CD14-positive monocyte (primary cell): ENCODE results near the gene BAD. TPM values are rescaled to one million over a fixed set of nuclear protein-coding genes. Genes with fewer than 3 reads are reported as not detected.

ENCODE experiments used
- DNase-seq, 3 donors: peaks; one replicate each; pipeline ENCODE4 v3.0.0-alpha.2; 2011 to 2022
- H2AFZ ChIP-seq: 2 replicates; pipeline ENCODE4 v1.6.0; 2012; ENCODE audit warnings: mild to moderate bottlenecking, low read depth, low read length, inconsistent platforms; ENCODE audit not compliant: insufficient read depth, poor library complexity, severe bottlenecking
- H3K27ac ChIP-seq, 2 donors: 1 replicate in 1 of 2; 2 replicates in 1 of 2; pipeline ENCODE4 v1.5.1; 2012 to 2013; ENCODE audit warnings: low read length in 2 of 2, control low read depth in 1 of 2, inconsistent platforms in 1 of 2, low read depth in 1 of 2, mild to moderate bottlenecking in 1 of 2
- H3K27me3 ChIP-seq, 2 donors: one replicate each; pipeline versions ENCODE4 v1.6.0 to v1.6.1; 2011 to 2013; ENCODE audit warnings: low read length in 2 of 2; ENCODE audit not compliant: control insufficient read depth in 2 of 2, insufficient read depth in 2 of 2
- H3K36me3 ChIP-seq, 2 donors: replicated peaks in 1 of 2; 1 replicate in 1 of 2; 2 replicates in 1 of 2; pipeline versions ENCODE4 v1.5.1 to v1.6.1; 2012 to 2013; ENCODE audit warnings: low read length in 2 of 2, control low read depth in 1 of 2, inconsistent platforms in 1 of 2, mild to moderate bottlenecking in 1 of 2; ENCODE audit not compliant: insufficient read depth in 2 of 2, control insufficient read depth in 1 of 2
- H3K4me1 ChIP-seq, 2 donors: 1 replicate in 1 of 2; 2 replicates in 1 of 2; pipeline versions ENCODE4 v1.5.1 to v1.6.1; 2012 to 2013; ENCODE audit warnings: low read length in 2 of 2, control low read depth in 1 of 2, inconsistent platforms in 1 of 2, mild to moderate bottlenecking in 1 of 2, moderate library complexity in 1 of 2; ENCODE audit not compliant: insufficient read depth in 2 of 2, control insufficient read depth in 1 of 2
- H3K4me2 ChIP-seq: replicated peaks from 2 replicates; pipeline ENCODE3; 2012; ENCODE audit warnings: low read length, moderate library complexity, mild to moderate bottlenecking; ENCODE audit not compliant: poor library complexity, severe bottlenecking; ENCODE audit errors: extremely low read depth
- H3K4me3 ChIP-seq, 3 experiments: fragments of 200-600 bp in 1 of 3; sonication (generic) in 1 of 3; replicated peaks in 1 of 3; 1 replicate in 2 of 3; 2 replicates in 1 of 3; pipeline ENCODE4 v1.5.1; 2011 to 2013; ENCODE audit warnings: low read length in 3 of 3, mild to moderate bottlenecking in 3 of 3, control low read depth in 2 of 3, low read depth in 2 of 3, inconsistent platforms in 1 of 3, moderate library complexity in 1 of 3
- H3K79me2 ChIP-seq: 2 replicates; pipeline ENCODE4 v1.6.0; 2012; ENCODE audit warnings: mild to moderate bottlenecking, control low read depth, inconsistent platforms, low read length, moderate library complexity; ENCODE audit not compliant: insufficient read depth
- H3K9ac ChIP-seq: 2 replicates; pipeline ENCODE4 v1.6.0; 2017; ENCODE audit warnings: low read length, mild to moderate bottlenecking; ENCODE audit not compliant: insufficient read depth, poor library complexity, severe bottlenecking
- H3K9me3 ChIP-seq, 2 donors: replicated peaks in 1 of 2; 1 replicate in 1 of 2; 2 replicates in 1 of 2; pipeline versions ENCODE4 v1.5.1 to v1.6.1; 2012 to 2013; ENCODE audit warnings: low read length in 2 of 2, control low read depth in 1 of 2; ENCODE audit not compliant: control insufficient read depth in 1 of 2, insufficient read depth in 1 of 2
- H4K20me1 ChIP-seq: 2 replicates; pipeline ENCODE4 v1.6.0; 2012; ENCODE audit warnings: mild to moderate bottlenecking, low read length, control low read depth, moderate library complexity; ENCODE audit not compliant: insufficient read depth
- H3K27ac Mint-ChIP-seq, 7 donors: one replicate each; pipeline ENCODE4 v1.8.0; 2020; ENCODE audit warnings: mild to moderate bottlenecking in 7 of 7, mixed read lengths in 7 of 7, moderate library complexity in 6 of 7, inconsistent platforms in 2 of 7
- H3K27me3 Mint-ChIP-seq, 3 donors: one replicate each; pipeline ENCODE4 v1.8.0; 2021 to 2022; ENCODE audit warnings: low read depth in 3 of 3, mild to moderate bottlenecking in 3 of 3, mixed read lengths in 3 of 3, moderate library complexity in 3 of 3, inconsistent platforms in 1 of 3
- H3K36me3 Mint-ChIP-seq, 2 donors: one replicate each; pipeline ENCODE4 v1.8.0; 2020; ENCODE audit warnings: mixed read lengths in 2 of 2, inconsistent platforms in 1 of 2, mild to moderate bottlenecking in 1 of 2
- H3K4me1 Mint-ChIP-seq: one replicate; pipeline ENCODE4 v1.8.0; 2020; ENCODE audit warnings: mild to moderate bottlenecking, mixed read lengths
- H3K4me3 Mint-ChIP-seq, 2 donors: one replicate each; pipeline ENCODE4 v1.8.0; 2020; ENCODE audit warnings: mild to moderate bottlenecking in 2 of 2, mixed read lengths in 2 of 2, moderate library complexity in 1 of 2
- H3K9me3 Mint-ChIP-seq, 7 donors: one replicate each; pipeline ENCODE4 v1.8.0; 2020 to 2022; ENCODE audit warnings: mixed read lengths in 7 of 7, mild to moderate bottlenecking in 6 of 7, moderate library complexity in 6 of 7, inconsistent platforms in 2 of 7
- CTCF ChIP-seq: fragments of 200-600 bp; IDR thresholded peaks from one replicate; pipeline ENCODE4 v1.8.0; 2022; ENCODE audit warnings: antibody characterized with exemption, mild to moderate bottlenecking
- WGBS: methylation state at CpG from one replicate; pipeline ENCODE4 v1.1.5; 2013; ENCODE audit warnings: missing lambda C conversion rate; ENCODE audit not compliant: insufficient coverage; 5-methylcytosine and 5-hydroxymethylcytosine counted together
- intact Hi-C, 2 donors: fragments of 100-400 bp; cut with micrococcal nuclease; formaldehyde crosslinking; loops; one replicate each; pipeline versions ENCODE4 v1.15.0 to v1.15.1; 2023
- polyA minus RNA-seq: library from RNA; depleted of rRNA, polyadenylated mRNA; stranded (reverse); fragments of >200 nt; gene quantifications from 2 replicates; pipeline ENCODE4 v1.2.3, GENCODE V29; 2012
- polyA plus RNA-seq, 3 donors: library from polyadenylated mRNA; depleted of rRNA in 1 of 3; unstranded in 2 of 3; stranded (reverse) in 1 of 3; fragments of 300-500 nt in 2 of 3; fragments of >200 nt in 1 of 3; fragmentation: Illumina TruSeq in 2 of 3; gene quantifications; 1 replicate in 2 of 3; 2 replicates in 1 of 3; pipeline ENCODE4 v1.2.3, GENCODE V29; 2012 to 2021
- total RNA-seq, 12 experiments: library from RNA in 1 of 12; stranded (reverse) in 1 of 12; fragments of 120-200 nt in 1 of 12; gene quantifications; one replicate each; pipeline ENCODE4 v1.2.4 and lab custom pipeline; 2013 to 2026; ENCODE audit warnings: mixed read lengths in 6 of 12, inconsistent platforms in 1 of 12

BAD gene
- total RNA-seq (2013) = 34.2 TPM
- polyA plus RNA-seq = 10 to 100 TPM; 21.1 to 63.2 (median 48.7) TPM
- polyA minus RNA-seq = 21.8 and 28.2 TPM in 2 replicates
- 1.7 to 17.1 (median 10.4) reads per million in 11 experiments for total RNA-seq (lab: John Stamatoyannopoulos, UW)

- intact Hi-C loops = loop anchor here (1.0 to 2.0 kb wide), 3 partner anchors 14 to 16 kb away; partner anchors contain the start of gene CATSPERZ (in 1 of the 2)
Measured at GRCh38 chr11:64284048-64284961, at the start of gene BAD. Gene BAD (minus strand): TSS chr11:64284665. CDS start chr11:64284368, 297 bp downstream.

More at GRCh38 chr11:64284048-64284961, at the start of gene BAD:
- no peaks in the 10 kb centered on the region for H3K36me3 ChIP-seq
- peaks cover 24% of the 10 kb centered on the region for H3K4me1 Mint-ChIP-seq
- peak within 1 kb of the TSS; percentile 91 to 100 for H3K27ac ChIP-seq
- no peak for TF ChIP-seq CTCF
- H3K4me3 Mint-ChIP-seq = peak within 1 kb of the TSS; percentile 86 to 90
- peak within 1 kb of the TSS; percentile 84 for H2AFZ ChIP-seq
- H3K9me3 ChIP-seq = no peaks in the 10 kb centered on the region
- 3% methylated on average over 36 of the region's 44 CpGs for WGBS
- peaks cover 20 to 24% of the 10 kb centered on the region in 2 donors for H3K4me1 ChIP-seq
- no peaks in the 10 kb centered on the region for H4K20me1 ChIP-seq
- peak; percentile 91 to 93 (median 92) for DNase-seq
- H3K36me3 Mint-ChIP-seq = peaks cover 15 to 17% of the 10 kb centered on the region in 2 donors
- H3K4me2 ChIP-seq = peak within 1 kb of the TSS; percentile 81
- no peaks in the 10 kb centered on the region for H3K27me3 ChIP-seq
- peaks cover 5% of the 10 kb centered on the region for H3K79me2 ChIP-seq
- no peaks in the 10 kb centered on the region for H3K9me3 Mint-ChIP-seq
- H3K27ac Mint-ChIP-seq = peak within 1 kb of the TSS; percentile 92 to 98 (median 96)
- H3K4me3 ChIP-seq = peak within 1 kb of the TSS; percentile 74 to 98 (median 81)
- H3K9ac ChIP-seq = peak within 1 kb of the TSS; percentile 79
- H3K27me3 Mint-ChIP-seq = peaks cover under 1 to 10% (median 2%) of the 10 kb centered on the region in 3 donors
